Panc1 (cell line): ENCODE measurements around the gene COL27A1.

Source experiments
- POLR2AphosphoS5 ChIP-seq: IDR thresholded peaks from 2 replicates; pipeline ENCODE4 v1.6.1; 2012; ENCODE audit warnings: mild to moderate bottlenecking, low read depth, low read length, moderate library complexity
- SIN3A ChIP-seq: IDR thresholded peaks from 2 replicates; pipeline ENCODE4 v1.6.1; 2012; ENCODE audit warnings: low read depth, mild to moderate bottlenecking, low read length, moderate library complexity, borderline replicate concordance; ENCODE audit not compliant: insufficient read depth
- TF ChIP-seq, protein P1 (sequence below): fragments of 450-650 bp; IDR thresholded peaks from 2 replicates; pipeline ENCODE4 v1.5.1; 2017; ENCODE audit warnings: mild to moderate bottlenecking
- TF ChIP-seq, protein P2 (sequence below), 2 experiments: IDR thresholded peaks; 2 replicates each; pipeline ENCODE4 v1.6.1; 2011 to 2012; ENCODE audit warnings: low read depth in 2 of 2, control low read depth in 1 of 2, low read length in 1 of 2, mild to moderate bottlenecking in 1 of 2, moderate library complexity in 1 of 2; ENCODE audit not compliant: insufficient read depth in 1 of 2

DNA sequence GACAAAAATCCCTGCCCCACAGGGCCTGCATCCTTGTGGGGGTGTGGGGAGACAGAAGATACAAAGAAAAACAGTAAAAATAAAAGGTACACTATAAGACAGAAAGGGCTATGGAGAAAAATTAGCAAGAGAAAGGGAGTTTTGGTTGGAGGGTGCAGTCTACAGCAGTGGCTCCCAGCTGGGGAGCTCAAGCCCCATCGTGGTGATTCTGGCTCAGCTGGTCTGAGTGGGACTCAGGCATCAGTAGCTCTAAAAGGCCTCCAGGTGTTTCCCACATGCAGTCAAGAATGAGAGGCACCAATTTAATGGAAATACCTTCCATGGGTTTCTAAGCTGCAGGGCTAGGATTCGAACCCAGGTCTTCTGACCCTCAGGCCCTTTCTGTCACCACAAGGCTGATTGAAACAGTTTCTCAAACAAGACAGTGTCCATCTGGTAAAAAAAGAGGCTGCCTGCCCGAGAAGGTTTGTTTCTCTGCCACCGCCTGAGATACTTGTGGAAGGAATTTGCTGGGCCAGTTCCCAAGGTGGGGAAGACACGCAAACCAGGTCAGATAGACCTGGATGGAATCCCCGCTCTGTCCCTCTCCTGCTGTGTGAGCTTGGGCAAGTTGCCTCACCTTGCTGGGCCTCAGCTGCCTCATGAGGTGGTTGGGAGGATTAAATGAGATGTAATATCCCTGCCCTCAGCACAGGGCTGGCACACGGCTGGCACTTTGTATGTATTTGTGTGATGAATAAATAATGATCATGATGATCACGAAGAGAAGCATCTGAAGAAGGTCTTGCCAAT, 43.1 kb downstream of the COL27A1 start:
- TF ChIP-seq, protein P1, sequence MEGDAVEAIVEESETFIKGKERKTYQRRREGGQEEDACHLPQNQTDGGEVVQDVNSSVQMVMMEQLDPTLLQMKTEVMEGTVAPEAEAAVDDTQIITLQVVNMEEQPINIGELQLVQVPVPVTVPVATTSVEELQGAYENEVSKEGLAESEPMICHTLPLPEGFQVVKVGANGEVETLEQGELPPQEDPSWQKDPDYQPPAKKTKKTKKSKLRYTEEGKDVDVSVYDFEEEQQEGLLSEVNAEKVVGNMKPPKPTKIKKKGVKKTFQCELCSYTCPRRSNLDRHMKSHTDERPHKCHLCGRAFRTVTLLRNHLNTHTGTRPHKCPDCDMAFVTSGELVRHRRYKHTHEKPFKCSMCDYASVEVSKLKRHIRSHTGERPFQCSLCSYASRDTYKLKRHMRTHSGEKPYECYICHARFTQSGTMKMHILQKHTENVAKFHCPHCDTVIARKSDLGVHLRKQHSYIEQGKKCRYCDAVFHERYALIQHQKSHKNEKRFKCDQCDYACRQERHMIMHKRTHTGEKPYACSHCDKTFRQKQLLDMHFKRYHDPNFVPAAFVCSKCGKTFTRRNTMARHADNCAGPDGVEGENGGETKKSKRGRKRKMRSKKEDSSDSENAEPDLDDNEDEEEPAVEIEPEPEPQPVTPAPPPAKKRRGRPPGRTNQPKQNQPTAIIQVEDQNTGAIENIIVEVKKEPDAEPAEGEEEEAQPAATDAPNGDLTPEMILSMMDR, result no peak
- TF ChIP-seq POLR2AphosphoS5 (no peak), SIN3A (no peak)
- TF ChIP-seq, protein P2, sequence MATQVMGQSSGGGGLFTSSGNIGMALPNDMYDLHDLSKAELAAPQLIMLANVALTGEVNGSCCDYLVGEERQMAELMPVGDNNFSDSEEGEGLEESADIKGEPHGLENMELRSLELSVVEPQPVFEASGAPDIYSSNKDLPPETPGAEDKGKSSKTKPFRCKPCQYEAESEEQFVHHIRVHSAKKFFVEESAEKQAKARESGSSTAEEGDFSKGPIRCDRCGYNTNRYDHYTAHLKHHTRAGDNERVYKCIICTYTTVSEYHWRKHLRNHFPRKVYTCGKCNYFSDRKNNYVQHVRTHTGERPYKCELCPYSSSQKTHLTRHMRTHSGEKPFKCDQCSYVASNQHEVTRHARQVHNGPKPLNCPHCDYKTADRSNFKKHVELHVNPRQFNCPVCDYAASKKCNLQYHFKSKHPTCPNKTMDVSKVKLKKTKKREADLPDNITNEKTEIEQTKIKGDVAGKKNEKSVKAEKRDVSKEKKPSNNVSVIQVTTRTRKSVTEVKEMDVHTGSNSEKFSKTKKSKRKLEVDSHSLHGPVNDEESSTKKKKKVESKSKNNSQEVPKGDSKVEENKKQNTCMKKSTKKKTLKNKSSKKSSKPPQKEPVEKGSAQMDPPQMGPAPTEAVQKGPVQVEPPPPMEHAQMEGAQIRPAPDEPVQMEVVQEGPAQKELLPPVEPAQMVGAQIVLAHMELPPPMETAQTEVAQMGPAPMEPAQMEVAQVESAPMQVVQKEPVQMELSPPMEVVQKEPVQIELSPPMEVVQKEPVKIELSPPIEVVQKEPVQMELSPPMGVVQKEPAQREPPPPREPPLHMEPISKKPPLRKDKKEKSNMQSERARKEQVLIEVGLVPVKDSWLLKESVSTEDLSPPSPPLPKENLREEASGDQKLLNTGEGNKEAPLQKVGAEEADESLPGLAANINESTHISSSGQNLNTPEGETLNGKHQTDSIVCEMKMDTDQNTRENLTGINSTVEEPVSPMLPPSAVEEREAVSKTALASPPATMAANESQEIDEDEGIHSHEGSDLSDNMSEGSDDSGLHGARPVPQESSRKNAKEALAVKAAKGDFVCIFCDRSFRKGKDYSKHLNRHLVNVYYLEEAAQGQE (IDR thresholded peaks at IDR 0.05; ENCODE audit: insufficient read depth in 1 of 2, low read depth in 2 of 2, low read length in 1 of 2), result no peak
